Neural cell (in vitro differentiated cells): ENCODE measurements around the gene MYOG. TPM values are rescaled to one million over a fixed set of nuclear protein-coding genes. Genes with fewer than 3 reads are reported as not detected.

ENCODE experiments used
- H2AFZ ChIP-seq: fragments of 200-600, 300-800 bp; sonication (generic), shearing (Covaris generic); 2 replicates; pipeline ENCODE4 v1.6.0; 2014; ENCODE audit warnings: low read depth, mild to moderate bottlenecking, antibody characterized with exemption, low read length, moderate library complexity
- H3F3A ChIP-seq: fragments of 200-600 bp; shearing (Covaris generic); 2 replicates; pipeline ENCODE4 v1.6.1; 2016; ENCODE audit warnings: mild to moderate bottlenecking, moderate library complexity, mixed read lengths, antibody characterized with exemption, low read length; ENCODE audit not compliant: insufficient read depth, poor library complexity, severe bottlenecking
- H3K27ac ChIP-seq: fragments of 200-600, 300-800 bp; sonication (generic), shearing (Covaris generic); 2 replicates; pipeline ENCODE4 v1.5.1; 2014; ENCODE audit warnings: mild to moderate bottlenecking, low read length, moderate library complexity
- H3K27me3 ChIP-seq: fragments of 300-800, 200-600 bp; sonication (generic), shearing (Covaris generic); 2 replicates; pipeline ENCODE4 v1.6.0; 2014; ENCODE audit warnings: mild to moderate bottlenecking, low read depth, low read length, moderate library complexity; ENCODE audit not compliant: insufficient read depth
- H3K36me3 ChIP-seq: fragments of 300-800, 200-600 bp; sonication (generic), shearing (Covaris generic); 2 replicates; pipeline ENCODE4 v1.5.1; 2014; ENCODE audit warnings: mild to moderate bottlenecking, antibody characterized with exemption, low read length, moderate library complexity; ENCODE audit not compliant: insufficient read depth
- H3K4me2 ChIP-seq: fragments of 300-800, 200-600 bp; sonication (generic), shearing (Covaris generic); 2 replicates; pipeline ENCODE4 v1.6.0; 2014; ENCODE audit warnings: mild to moderate bottlenecking, low read length
- H3K4me3 ChIP-seq: fragments of 300-800, 200-600 bp; sonication (generic), shearing (Covaris generic); 2 replicates; pipeline ENCODE4 v1.5.1; 2014; ENCODE audit warnings: mild to moderate bottlenecking, low read length, moderate library complexity
- H3K79me2 ChIP-seq: fragments of 200-600 bp; shearing (Covaris generic); replicated peaks from 2 replicates; pipeline ENCODE4 v1.6.0; 2014; ENCODE audit warnings: mild to moderate bottlenecking, low read length, moderate library complexity; ENCODE audit not compliant: insufficient read depth
- H3K9ac ChIP-seq: fragments of 300-800, 200-600 bp; sonication (generic), shearing (Covaris generic); 2 replicates; pipeline ENCODE4 v1.6.1; 2016; ENCODE audit warnings: mild to moderate bottlenecking, low read length, mixed read lengths
- H3K9me2 ChIP-seq: fragments of 200-600 bp; shearing (Covaris generic); 2 replicates; pipeline ENCODE4 v1.6.1; 2016; ENCODE audit warnings: mild to moderate bottlenecking, low read length, mixed read lengths; ENCODE audit not compliant: insufficient read depth
- H3K9me3 ChIP-seq: fragments of 200-600, 300-800 bp; sonication (generic), shearing (Covaris generic); 2 replicates; pipeline ENCODE4 v1.6.1; 2016; ENCODE audit warnings: mild to moderate bottlenecking, mixed run types, low read length, moderate library complexity, mixed read lengths
- H4K20me1 ChIP-seq: fragments of 200-600 bp; shearing (Covaris generic); 2 replicates; pipeline ENCODE4 v1.6.1; 2016; ENCODE audit warnings: mild to moderate bottlenecking, mixed run types; ENCODE audit not compliant: insufficient read depth
- EP300 ChIP-seq: fragments of 450-650 bp; conservative IDR thresholded peaks from 2 replicates; pipeline ENCODE4 v1.6.1; 2014; ENCODE audit warnings: antibody characterized with exemption, mild to moderate bottlenecking, moderate library complexity; ENCODE audit not compliant: poor library complexity, severe bottlenecking
- EZH2 ChIP-seq: fragments of 200-600, 300-800 bp; shearing (Covaris generic), sonication (generic); IDR thresholded peaks from 2 replicates; pipeline ENCODE4 v1.6.1; 2014; ENCODE audit warnings: antibody characterized with exemption, low read length, borderline replicate concordance, mild to moderate bottlenecking; ENCODE audit not compliant: insufficient read depth, poor library complexity, severe bottlenecking
- MXI1 ChIP-seq: fragments of 450-650 bp; conservative IDR thresholded peaks from 2 replicates; pipeline ENCODE4 v1.6.1; 2014; ENCODE audit warnings: antibody characterized with exemption, mild to moderate bottlenecking; ENCODE audit not compliant: poor library complexity, severe bottlenecking
- POLR2AphosphoS5 ChIP-seq: IDR thresholded peaks from 2 replicates; pipeline ENCODE4 v1.6.1; 2012
- RAD21 ChIP-seq: fragments of 450-650 bp; conservative IDR thresholded peaks from 2 replicates; pipeline ENCODE4 v1.6.1; 2014; ENCODE audit warnings: antibody characterized with exemption, mild to moderate bottlenecking, moderate library complexity
- SMC3 ChIP-seq: fragments of 450-650 bp; conservative IDR thresholded peaks from 2 replicates; pipeline ENCODE4 v1.6.1; 2014; ENCODE audit warnings: antibody characterized with exemption, mild to moderate bottlenecking, moderate library complexity; ENCODE audit not compliant: poor library complexity
- TAF1 ChIP-seq: IDR thresholded peaks from 2 replicates; pipeline ENCODE4 v1.6.1; 2012; ENCODE audit warnings: low read depth
- polyA plus RNA-seq: library from polyadenylated mRNA; depleted of rRNA; stranded (reverse); fragments of >200 nt; gene quantifications from 2 replicates; pipeline ENCODE4 v1.2.3, GENCODE V29; 2014
- TF ChIP-seq, protein P1 (sequence below): IDR thresholded peaks from 2 replicates; pipeline ENCODE4 v1.6.1; 2012; ENCODE audit warnings: borderline replicate concordance
- TF ChIP-seq, protein P2 (sequence below): fragments of 450-650 bp; IDR thresholded peaks from 2 replicates; pipeline ENCODE4 v1.5.1; 2014; ENCODE audit warnings: antibody characterized with exemption, mild to moderate bottlenecking, moderate library complexity; ENCODE audit not compliant: poor library complexity, severe bottlenecking

Gene MYOG
- polyA plus RNA-seq, 1 donor from 2014 or later, result not detected

DNA sequence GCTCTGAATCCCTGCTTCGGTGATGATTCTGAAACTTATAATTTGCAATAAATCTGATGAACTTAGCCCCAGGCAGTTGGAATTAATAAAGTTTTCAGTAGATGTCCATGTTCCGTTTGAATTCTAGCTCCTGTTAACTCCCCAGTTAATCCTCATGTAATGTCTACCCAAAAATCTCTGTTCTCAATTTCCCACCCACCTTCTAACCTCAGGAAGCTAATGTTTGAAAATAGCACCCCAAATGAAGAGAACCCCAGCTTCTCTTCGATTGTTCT is 3.6 kb downstream of the MYOG start:
- Histone ChIP-seq H3K4me3 (no peak overlapping the region), H3K9me3 (no peaks in the 10 kb centered on the region), H3F3A (no peaks in the 10 kb centered on the region), H2AFZ (no peak overlapping the region), H3K27ac (no peak overlapping the region), H3K79me2 (no peaks in the 10 kb centered on the region), H4K20me1 (no peaks in the 10 kb centered on the region), H3K36me3 (no peaks in the 10 kb centered on the region), H3K27me3 (peaks cover 7% of the 10 kb centered on the region), H3K4me2 (no peak overlapping the region), H3K9me2 (no peaks in the 10 kb centered on the region), H3K9ac (no peak overlapping the region)
- TF ChIP-seq SMC3 (no peak), RAD21 (no peak), TAF1 (no peak), EP300 (no peak), POLR2AphosphoS5 (no peak), MXI1 (no peak), EZH2 (no peak)
- TF ChIP-seq, protein P1, sequence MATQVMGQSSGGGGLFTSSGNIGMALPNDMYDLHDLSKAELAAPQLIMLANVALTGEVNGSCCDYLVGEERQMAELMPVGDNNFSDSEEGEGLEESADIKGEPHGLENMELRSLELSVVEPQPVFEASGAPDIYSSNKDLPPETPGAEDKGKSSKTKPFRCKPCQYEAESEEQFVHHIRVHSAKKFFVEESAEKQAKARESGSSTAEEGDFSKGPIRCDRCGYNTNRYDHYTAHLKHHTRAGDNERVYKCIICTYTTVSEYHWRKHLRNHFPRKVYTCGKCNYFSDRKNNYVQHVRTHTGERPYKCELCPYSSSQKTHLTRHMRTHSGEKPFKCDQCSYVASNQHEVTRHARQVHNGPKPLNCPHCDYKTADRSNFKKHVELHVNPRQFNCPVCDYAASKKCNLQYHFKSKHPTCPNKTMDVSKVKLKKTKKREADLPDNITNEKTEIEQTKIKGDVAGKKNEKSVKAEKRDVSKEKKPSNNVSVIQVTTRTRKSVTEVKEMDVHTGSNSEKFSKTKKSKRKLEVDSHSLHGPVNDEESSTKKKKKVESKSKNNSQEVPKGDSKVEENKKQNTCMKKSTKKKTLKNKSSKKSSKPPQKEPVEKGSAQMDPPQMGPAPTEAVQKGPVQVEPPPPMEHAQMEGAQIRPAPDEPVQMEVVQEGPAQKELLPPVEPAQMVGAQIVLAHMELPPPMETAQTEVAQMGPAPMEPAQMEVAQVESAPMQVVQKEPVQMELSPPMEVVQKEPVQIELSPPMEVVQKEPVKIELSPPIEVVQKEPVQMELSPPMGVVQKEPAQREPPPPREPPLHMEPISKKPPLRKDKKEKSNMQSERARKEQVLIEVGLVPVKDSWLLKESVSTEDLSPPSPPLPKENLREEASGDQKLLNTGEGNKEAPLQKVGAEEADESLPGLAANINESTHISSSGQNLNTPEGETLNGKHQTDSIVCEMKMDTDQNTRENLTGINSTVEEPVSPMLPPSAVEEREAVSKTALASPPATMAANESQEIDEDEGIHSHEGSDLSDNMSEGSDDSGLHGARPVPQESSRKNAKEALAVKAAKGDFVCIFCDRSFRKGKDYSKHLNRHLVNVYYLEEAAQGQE, result no peak
- TF ChIP-seq, protein P2, sequence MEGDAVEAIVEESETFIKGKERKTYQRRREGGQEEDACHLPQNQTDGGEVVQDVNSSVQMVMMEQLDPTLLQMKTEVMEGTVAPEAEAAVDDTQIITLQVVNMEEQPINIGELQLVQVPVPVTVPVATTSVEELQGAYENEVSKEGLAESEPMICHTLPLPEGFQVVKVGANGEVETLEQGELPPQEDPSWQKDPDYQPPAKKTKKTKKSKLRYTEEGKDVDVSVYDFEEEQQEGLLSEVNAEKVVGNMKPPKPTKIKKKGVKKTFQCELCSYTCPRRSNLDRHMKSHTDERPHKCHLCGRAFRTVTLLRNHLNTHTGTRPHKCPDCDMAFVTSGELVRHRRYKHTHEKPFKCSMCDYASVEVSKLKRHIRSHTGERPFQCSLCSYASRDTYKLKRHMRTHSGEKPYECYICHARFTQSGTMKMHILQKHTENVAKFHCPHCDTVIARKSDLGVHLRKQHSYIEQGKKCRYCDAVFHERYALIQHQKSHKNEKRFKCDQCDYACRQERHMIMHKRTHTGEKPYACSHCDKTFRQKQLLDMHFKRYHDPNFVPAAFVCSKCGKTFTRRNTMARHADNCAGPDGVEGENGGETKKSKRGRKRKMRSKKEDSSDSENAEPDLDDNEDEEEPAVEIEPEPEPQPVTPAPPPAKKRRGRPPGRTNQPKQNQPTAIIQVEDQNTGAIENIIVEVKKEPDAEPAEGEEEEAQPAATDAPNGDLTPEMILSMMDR, result no peak

DNA sequence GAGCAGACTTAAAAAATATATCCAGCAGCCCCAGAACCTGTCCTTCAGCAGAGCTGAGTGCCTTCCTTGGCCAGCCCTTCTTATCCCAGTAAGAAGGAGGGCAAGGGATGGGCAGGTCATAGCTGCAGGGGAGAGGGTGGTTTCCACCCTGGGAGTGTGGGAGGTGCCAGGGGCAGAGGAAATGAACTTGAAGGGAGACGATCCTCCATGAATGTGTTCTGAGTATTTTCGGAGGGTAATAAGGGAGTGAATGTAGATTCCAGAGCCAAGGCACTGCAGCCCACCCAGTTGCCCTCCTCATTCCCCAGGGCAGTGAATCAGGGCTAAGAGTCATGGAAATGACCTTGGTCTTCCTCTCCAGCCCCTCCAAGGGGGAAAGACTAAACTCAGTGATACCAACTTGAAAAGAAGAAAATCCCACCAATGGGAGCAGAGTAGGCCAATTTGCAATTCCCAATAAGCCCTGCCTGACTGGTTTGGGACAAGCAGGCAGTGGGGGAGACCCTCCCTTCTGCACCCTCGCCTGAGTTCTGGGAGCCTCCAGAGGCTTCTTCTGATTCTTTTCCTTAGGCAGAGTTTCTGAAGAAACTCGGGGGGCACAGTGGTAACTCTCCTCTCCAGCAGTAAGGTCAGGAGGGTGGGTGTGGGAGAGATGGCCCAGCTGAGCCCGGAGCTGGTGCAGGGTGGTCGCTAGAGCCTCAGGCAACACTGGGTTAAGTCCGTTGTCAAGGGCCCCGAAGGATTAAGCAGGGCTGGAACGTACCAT is 4.2 kb downstream of the MYOG start:
- no peak overlapping the region for H2AFZ ChIP-seq
- H3K4me3 ChIP-seq, result no peak overlapping the region
- H3K79me2 ChIP-seq, result no peaks in the 10 kb centered on the region
- no peak overlapping the region for H3K27ac ChIP-seq
- no peak overlapping the region for H3K4me2 ChIP-seq
- no peaks in the 10 kb centered on the region for H3K9me3 ChIP-seq
- no peaks in the 10 kb centered on the region for H4K20me1 ChIP-seq
- no peaks in the 10 kb centered on the region for H3K36me3 ChIP-seq
- peaks cover 12% of the 10 kb centered on the region for H3K27me3 ChIP-seq
- H3K9ac ChIP-seq, result no peak overlapping the region
- H3K9me2 ChIP-seq, result no peaks in the 10 kb centered on the region
- no peak for TF ChIP-seq TAF1
- no peak for TF ChIP-seq SMC3
- no peaks in the 10 kb centered on the region for H3F3A ChIP-seq
